ENCODE measurements around the gene RNF213.

DNA sequence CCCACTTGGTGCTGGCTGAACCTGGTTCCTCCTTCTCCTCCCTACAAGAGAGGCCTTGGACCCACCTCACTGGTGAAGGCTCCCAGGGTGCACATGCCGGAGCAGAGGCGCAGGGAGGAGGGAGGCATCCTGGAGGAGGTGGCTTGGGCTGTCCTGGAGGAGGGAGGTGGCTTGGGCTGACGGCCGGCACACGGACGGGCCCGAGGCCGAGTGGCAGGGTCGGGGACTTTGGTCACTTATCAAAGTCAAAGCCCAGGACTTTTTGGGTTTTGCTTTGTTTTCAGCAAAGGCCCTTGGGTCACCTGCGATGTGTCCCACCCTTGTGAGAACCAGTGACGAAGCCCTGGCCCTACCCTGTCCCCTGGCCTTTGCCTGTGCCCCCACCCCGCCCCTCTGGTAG, 182.8 kb downstream of the RNF213 start:
- TF ChIP-seq EZH2 (IDR thresholded peaks at IDR 0.05; ENCODE audit: insufficient read depth, low read length): no peak
- TF ChIP-seq, protein P1, sequence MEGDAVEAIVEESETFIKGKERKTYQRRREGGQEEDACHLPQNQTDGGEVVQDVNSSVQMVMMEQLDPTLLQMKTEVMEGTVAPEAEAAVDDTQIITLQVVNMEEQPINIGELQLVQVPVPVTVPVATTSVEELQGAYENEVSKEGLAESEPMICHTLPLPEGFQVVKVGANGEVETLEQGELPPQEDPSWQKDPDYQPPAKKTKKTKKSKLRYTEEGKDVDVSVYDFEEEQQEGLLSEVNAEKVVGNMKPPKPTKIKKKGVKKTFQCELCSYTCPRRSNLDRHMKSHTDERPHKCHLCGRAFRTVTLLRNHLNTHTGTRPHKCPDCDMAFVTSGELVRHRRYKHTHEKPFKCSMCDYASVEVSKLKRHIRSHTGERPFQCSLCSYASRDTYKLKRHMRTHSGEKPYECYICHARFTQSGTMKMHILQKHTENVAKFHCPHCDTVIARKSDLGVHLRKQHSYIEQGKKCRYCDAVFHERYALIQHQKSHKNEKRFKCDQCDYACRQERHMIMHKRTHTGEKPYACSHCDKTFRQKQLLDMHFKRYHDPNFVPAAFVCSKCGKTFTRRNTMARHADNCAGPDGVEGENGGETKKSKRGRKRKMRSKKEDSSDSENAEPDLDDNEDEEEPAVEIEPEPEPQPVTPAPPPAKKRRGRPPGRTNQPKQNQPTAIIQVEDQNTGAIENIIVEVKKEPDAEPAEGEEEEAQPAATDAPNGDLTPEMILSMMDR (IDR thresholded peaks at IDR 0.05; ENCODE audit: insufficient read depth, low read depth, low read length): no peak
